ENCODE data around the gene CARD11. TPM values are rescaled to one million over a fixed set of nuclear protein-coding genes. Genes with fewer than 3 reads are reported as not detected.

Gene CARD11
- total RNA-seq, 4 donors from 2014 or later: 0.96 to 47.5 (median 6.6) TPM

DNA sequence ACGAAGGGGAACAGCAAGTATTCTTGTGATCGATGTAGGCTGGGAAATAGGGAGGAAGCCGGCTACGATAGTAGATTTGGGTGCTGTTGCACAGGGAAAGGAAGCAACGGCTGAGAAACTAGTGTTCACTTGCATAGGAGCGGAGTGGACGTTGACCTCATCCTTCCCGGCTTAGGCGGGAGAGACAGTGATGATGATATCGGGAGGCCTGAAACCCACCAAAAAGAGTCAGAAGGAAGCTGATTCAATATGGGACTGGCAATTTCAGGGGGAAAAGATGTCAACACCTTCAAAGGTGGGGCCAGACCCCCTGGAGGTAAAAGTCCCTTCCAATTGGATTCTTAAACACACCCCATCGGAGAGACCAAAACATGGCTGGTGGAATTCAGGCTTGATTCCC lies 61.3 kb downstream of the CARD11 start:
- Histone ChIP-seq H3K9me3 (no peaks in the 10 kb centered on the region), H3K27me3 (peaks cover 20% of the 10 kb centered on the region), H3K4me1 (peaks cover 0 to 13% (median 3%) of the 10 kb centered on the region in 4 donors), H3K36me3 (no peaks in the 10 kb centered on the region), H3K4me3 (no peak overlapping the region), H3K27ac (no peak overlapping the region)
- DNase-seq: no peak
- no peak for TF ChIP-seq EP300 (IDR thresholded peaks at IDR 0.05; ENCODE audit: low read depth)
- no peak for TF ChIP-seq POLR2A (IDR thresholded peaks at IDR 0.05)
- TF ChIP-seq POLR2AphosphoS5 (IDR thresholded peaks at IDR 0.05): no peak
- no peak for TF ChIP-seq CTCF (IDR thresholded peaks at IDR 0.05)
- in situ Hi-C loops (cut with MboI; ENCODE audit: low pct_ligation_motif_present in 1 of 4, low pct_unique_long_range_greater_than_20kb in 1 of 4, low sequenced_read_pairs in 3 of 4): no loop called here
- intact Hi-C loops (cut with DNase I; ENCODE audit: low total_unique reads): no loop called here
- 64 to 88% methylated on average over 9 to 11 of the region's 11 CpGs for WGBS, 2 donors (ENCODE audit: low coverage in 1 of 2)

DNA sequence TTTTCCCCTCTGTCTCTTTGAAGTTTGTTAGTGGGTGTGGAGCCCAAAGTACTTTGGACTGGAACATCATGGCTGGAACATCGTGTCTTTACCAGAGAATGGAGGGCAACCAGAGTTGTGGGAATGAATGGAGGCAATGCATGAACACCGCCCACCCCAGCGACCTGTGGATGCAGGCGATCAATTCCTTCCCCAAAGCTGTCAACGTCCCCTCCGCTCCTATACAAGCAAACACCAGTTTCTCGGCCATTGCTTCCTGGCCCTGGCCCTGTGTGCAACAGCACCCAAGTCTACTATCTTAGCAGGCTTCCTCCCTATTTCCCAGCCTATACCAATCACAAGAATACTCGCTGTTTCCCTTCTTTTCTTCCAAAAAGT lies 62.6 kb downstream of the CARD11 start:
- no peak for TF ChIP-seq EP300 (IDR thresholded peaks at IDR 0.05; ENCODE audit: low read depth)
- TF ChIP-seq POLR2A (IDR thresholded peaks at IDR 0.05): no peak
- no peak for TF ChIP-seq CTCF (IDR thresholded peaks at IDR 0.05)
- no peak for TF ChIP-seq POLR2AphosphoS5 (IDR thresholded peaks at IDR 0.05)
- no peak for DNase-seq
- no peak overlapping the region for H3K4me3 ChIP-seq
- no peak overlapping the region for H3K27ac ChIP-seq
- H3K4me1 ChIP-seq: peaks cover 0 to 13% (median 3%) of the 10 kb centered on the region in 4 donors
- H3K9me3 ChIP-seq: no peaks in the 10 kb centered on the region
- no peaks in the 10 kb centered on the region for H3K36me3 ChIP-seq
- 70 to 94% methylated on average over 2 to 8 of the region's 8 CpGs for WGBS, 2 donors (ENCODE audit: low coverage in 1 of 2)
- in situ Hi-C loops (cut with MboI; ENCODE audit: low pct_ligation_motif_present in 1 of 4, low pct_unique_long_range_greater_than_20kb in 1 of 4, low sequenced_read_pairs in 3 of 4) (no loop called here), intact Hi-C loops (cut with DNase I; ENCODE audit: low total_unique reads) (no loop called here)
- H3K27me3 ChIP-seq: peaks cover 20% of the 10 kb centered on the region

DNA sequence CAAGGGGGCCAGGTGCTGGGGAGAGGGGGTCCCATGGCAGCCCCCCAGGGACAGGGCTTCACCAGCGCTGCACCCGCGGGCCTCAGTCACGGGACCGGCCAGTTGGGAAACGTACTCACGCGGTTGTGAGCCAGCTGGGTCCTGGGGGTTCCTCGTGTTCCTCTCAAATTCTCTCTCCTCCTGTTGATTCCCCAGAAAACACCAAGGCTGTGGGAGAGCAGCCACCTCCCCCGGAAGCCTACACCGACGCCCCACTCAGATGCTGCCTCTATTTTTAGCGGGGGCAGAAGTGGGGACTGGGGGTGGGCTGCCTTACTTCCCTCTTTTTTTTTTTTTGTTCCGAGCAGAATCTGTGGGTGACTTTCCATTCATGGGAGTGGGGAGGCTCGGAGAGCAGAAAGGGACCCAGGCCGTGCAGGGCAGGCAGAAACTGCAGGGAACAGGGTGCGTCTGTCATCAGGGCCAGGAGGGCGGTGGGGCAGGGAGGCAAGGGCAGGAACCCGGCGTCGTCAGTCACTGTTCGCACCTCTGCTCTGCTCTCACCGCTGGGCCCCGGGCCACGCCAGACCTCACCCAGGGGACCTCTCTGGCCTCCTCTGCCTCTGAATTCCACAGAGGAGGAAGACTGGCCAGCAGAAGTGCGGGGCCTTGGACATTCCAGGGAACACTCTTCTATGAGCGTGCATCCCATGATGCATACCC lies 63.1 kb downstream of the CARD11 start:
- Histone ChIP-seq H3K4me1 (peaks cover 0 to 13% (median 3%) of the 10 kb centered on the region in 4 donors), H3K4me3 (no peak overlapping the region), H3K27me3 (peaks cover 20% of the 10 kb centered on the region), H3K36me3 (no peaks in the 10 kb centered on the region), H3K9me3 (no peaks in the 10 kb centered on the region), H3K27ac (peak overlapping the region in 1 of 4 donors; percentile 1)
- TF ChIP-seq POLR2A (IDR thresholded peaks at IDR 0.05): no peak
- TF ChIP-seq EP300 (IDR thresholded peaks at IDR 0.05; ENCODE audit: low read depth): no peak
- TF ChIP-seq CTCF (IDR thresholded peaks at IDR 0.05): no peak
- no peak for TF ChIP-seq POLR2AphosphoS5 (IDR thresholded peaks at IDR 0.05)
- intact Hi-C loops (cut with DNase I; ENCODE audit: low total_unique reads): no loop called here
- WGBS, 2 donors (ENCODE audit: low coverage in 1 of 2): 80 to 82% methylated on average over 1 to 27 of the region's 27 CpGs
- in situ Hi-C loops (cut with MboI; ENCODE audit: low pct_ligation_motif_present in 1 of 4, low pct_unique_long_range_greater_than_20kb in 1 of 4, low sequenced_read_pairs in 3 of 4): no loop called here
- DNase-seq: peak; percentile 28

DNA sequence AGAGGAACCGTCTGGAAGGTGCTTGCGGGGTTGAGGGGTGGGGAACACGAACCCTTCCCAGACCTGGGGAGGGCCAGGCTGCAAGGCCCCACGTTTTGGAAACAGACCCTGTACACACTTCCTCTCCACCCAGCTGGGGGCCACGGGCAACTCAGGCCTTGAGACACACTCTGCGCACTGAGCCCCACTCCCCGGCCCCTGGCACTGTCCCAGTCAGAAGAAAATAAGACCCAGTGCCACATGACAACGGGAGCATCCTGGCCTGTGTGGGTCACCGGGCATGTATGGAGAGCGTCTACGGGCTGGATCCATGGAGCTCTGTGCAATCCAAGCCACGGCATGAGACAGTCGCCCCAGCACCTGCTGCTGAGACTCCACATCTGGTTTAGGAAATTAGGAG lies 63.7 kb downstream of the CARD11 start:
- H3K4me1 ChIP-seq: peaks cover 0 to 13% (median 3%) of the 10 kb centered on the region in 4 donors
- peaks cover 20% of the 10 kb centered on the region for H3K27me3 ChIP-seq
- intact Hi-C loops (cut with DNase I; ENCODE audit: low total_unique reads): no loop called here
- in situ Hi-C loops (cut with MboI; ENCODE audit: low pct_ligation_motif_present in 1 of 4, low pct_unique_long_range_greater_than_20kb in 1 of 4, low sequenced_read_pairs in 3 of 4): no loop called here
- 67% methylated on average over 11 of the region's 13 CpGs; no CpG with 5 or more reads in 1 of the 2 donors for WGBS, 2 donors (ENCODE audit: low coverage in 1 of 2)
- H3K27ac ChIP-seq: peak overlapping the region in 1 of 4 donors; percentile 1
- TF ChIP-seq POLR2A (IDR thresholded peaks at IDR 0.05): no peak
- no peak for TF ChIP-seq EP300 (IDR thresholded peaks at IDR 0.05; ENCODE audit: low read depth)
- TF ChIP-seq POLR2AphosphoS5 (IDR thresholded peaks at IDR 0.05): no peak
- no peak for TF ChIP-seq CTCF (IDR thresholded peaks at IDR 0.05)
- no peak for DNase-seq
- H3K4me3 ChIP-seq: peak overlapping the region in 1 of 4 donors; percentile 19
- no peaks in the 10 kb centered on the region for H3K9me3 ChIP-seq
- no peaks in the 10 kb centered on the region for H3K36me3 ChIP-seq
